ENCODE measurements around the gene PRKCE.

- TF ChIP-seq CTCF (IDR thresholded peaks at IDR 0.05; ENCODE audit: control extremely low read depth in 1 of 3, insufficient read depth in 1 of 3, low read depth in 1 of 3, low read length in 3 of 3) (no peak), JUN (IDR thresholded peaks at IDR 0.05; ENCODE audit: low read depth, low read length) (no peak), YY1 (IDR thresholded peaks at IDR 0.05; ENCODE audit: low read depth, low read length) (no peak), EP300 (IDR thresholded peaks at IDR 0.05; ENCODE audit: borderline replicate concordance in 1 of 2, low read depth in 2 of 2, low read length in 2 of 2) (no peak), RAD21 (IDR thresholded peaks at IDR 0.05 in 1 of 2, conservative IDR thresholded peaks at IDR 0.05 in 1 of 2; ENCODE audit: low read depth in 2 of 2, low read length in 2 of 2) (no peak), HDAC6 (IDR thresholded peaks at IDR 0.05; ENCODE audit: low read depth, low read length) (no peak), TAF1 (IDR thresholded peaks at IDR 0.05; ENCODE audit: low read depth, low read length) (no peak), POLR2A (IDR thresholded peaks at IDR 0.05; ENCODE audit: control extremely low read depth in 1 of 2, low read depth in 2 of 2, low read length in 2 of 2) (no peak), ASH2L (IDR thresholded peaks at IDR 0.05; ENCODE audit: low read length) (no peak), EGR1 (IDR thresholded peaks at IDR 0.05; ENCODE audit: borderline replicate concordance, low read depth, low read length) (no peak), EZH2 (IDR thresholded peaks at IDR 0.05; ENCODE audit: low read depth, low read length, severe bottlenecking) (no peak), TCF12 (IDR thresholded peaks at IDR 0.05; ENCODE audit: low read depth, low read length) (no peak)
Observed at GRCh38 chr2:46087492-46087891, 436.0 kb downstream of the PRKCE start.
